Measurements from ENCODE around the gene PCCB.
"Not testable (repeated sequence)": the region's sequence is repeated elsewhere in the genome, so short reads cannot be mapped to it uniquely, and the experiment has no call there.

DNA sequence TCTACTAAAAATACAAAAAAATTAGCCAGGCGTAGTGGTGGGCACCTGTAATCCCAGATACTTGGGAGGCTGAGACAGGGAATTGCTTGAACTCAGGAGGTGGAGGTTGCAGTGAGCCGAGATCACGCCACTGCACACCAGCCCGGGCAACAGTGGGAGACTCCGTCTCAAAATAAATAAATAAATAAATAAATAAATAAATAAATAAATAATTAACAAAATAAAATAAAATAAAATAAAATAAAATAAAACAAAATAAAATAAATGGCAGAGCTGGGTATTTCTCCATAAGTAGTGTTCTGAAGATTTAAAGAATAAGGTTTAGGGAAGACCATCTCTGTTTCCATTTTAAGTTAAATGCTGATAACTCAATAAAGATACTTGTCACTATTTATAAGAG lies 125.7 kb downstream of the PCCB start:
- TF ChIP-seq POLR2A (IDR thresholded peaks at IDR 0.05; ENCODE audit: control extremely low read depth in 1 of 2, low read depth in 2 of 2, low read length in 2 of 2); BACH1 (IDR thresholded peaks at IDR 0.05; ENCODE audit: low read length); EGR1 (IDR thresholded peaks at IDR 0.05; ENCODE audit: borderline replicate concordance, low read depth, low read length); CREB1 (IDR thresholded peaks at IDR 0.05); TCF12 (IDR thresholded peaks at IDR 0.05; ENCODE audit: low read depth, low read length); EZH2 (IDR thresholded peaks at IDR 0.05; ENCODE audit: low read depth, low read length, severe bottlenecking); SIN3A (conservative IDR thresholded peaks at IDR 0.05 in 1 of 2, IDR thresholded peaks at IDR 0.05 in 1 of 2; ENCODE audit: low read depth in 1 of 2, low read length in 2 of 2); EP300 (IDR thresholded peaks at IDR 0.05; ENCODE audit: borderline replicate concordance in 1 of 2, low read depth in 2 of 2, low read length in 2 of 2); RAD21 (IDR thresholded peaks at IDR 0.05 in 1 of 2, conservative IDR thresholded peaks at IDR 0.05 in 1 of 2; ENCODE audit: low read depth in 2 of 2, low read length in 2 of 2); CEBPB (IDR thresholded peaks at IDR 0.05; ENCODE audit: low read depth, low read length); CBX5 (IDR thresholded peaks at IDR 0.05; ENCODE audit: low read depth, low read length); TEAD4 (IDR thresholded peaks at IDR 0.05; ENCODE audit: low read depth, low read length): not testable (repeated sequence)
- TF ChIP-seq, protein P1, sequence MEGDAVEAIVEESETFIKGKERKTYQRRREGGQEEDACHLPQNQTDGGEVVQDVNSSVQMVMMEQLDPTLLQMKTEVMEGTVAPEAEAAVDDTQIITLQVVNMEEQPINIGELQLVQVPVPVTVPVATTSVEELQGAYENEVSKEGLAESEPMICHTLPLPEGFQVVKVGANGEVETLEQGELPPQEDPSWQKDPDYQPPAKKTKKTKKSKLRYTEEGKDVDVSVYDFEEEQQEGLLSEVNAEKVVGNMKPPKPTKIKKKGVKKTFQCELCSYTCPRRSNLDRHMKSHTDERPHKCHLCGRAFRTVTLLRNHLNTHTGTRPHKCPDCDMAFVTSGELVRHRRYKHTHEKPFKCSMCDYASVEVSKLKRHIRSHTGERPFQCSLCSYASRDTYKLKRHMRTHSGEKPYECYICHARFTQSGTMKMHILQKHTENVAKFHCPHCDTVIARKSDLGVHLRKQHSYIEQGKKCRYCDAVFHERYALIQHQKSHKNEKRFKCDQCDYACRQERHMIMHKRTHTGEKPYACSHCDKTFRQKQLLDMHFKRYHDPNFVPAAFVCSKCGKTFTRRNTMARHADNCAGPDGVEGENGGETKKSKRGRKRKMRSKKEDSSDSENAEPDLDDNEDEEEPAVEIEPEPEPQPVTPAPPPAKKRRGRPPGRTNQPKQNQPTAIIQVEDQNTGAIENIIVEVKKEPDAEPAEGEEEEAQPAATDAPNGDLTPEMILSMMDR (IDR thresholded peaks at IDR 0.05; ENCODE audit: control extremely low read depth in 1 of 3, insufficient read depth in 1 of 3, low read depth in 1 of 3, low read length in 3 of 3): not testable (repeated sequence)
